NCI-H748 (cell line): ENCODE results near the gene CNP.

Experiments
- DNase-seq: peaks from one replicate; lab custom pipeline; 2025; ENCODE audit not compliant: unreplicated experiment; lab: John Stamatoyannopoulos, UW

The CNP gene

DNA sequence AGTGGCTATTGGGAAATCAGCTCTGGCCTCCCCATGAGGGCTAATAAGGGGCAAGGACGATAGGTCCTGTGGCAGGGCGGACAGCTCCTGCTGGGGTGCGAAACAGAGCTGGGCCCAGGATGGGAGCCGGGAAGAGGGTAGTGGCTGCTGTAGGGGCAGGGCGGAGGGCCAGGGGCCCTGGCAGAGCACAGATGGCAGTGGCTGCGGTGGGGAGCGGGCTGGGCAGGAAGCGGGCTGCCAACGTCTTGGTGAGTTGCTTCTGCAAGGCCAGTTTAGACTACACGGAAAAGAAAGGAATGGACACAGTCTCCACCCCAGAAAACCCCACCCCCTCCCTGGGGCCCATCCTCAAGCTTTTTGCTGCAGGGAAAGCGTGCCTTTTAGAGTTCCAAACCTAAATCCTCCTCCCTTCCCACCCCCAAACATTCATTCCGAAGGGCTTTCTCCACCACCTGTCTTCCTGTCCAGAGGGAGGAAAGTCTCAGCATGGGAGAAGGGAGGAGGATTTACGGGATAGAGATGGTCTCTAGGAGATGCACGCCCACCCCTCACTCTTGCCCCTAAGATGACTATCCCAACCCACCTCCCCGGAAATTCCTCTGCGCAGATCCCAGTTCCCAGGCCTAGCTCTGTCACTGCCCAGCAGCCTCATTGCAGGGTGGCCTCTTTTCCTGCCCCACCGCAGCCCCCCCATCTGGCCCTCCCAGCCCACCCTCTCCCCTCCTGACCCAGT, 60.4 kb downstream of the CNP start:
- DNase-seq, result no peak
